Keratinocyte (primary cell): ENCODE results near the gene UBE2I. TPM values are rescaled to one million over a fixed set of nuclear protein-coding genes. Genes with fewer than 3 reads are reported as not detected.

ENCODE experiments used
- DNase-seq: peaks from one replicate; pipeline ENCODE4 v3.0.0-alpha.2; 2011; ENCODE audit warnings: low read depth, missing footprints, low spot score
- FAIRE-seq: peaks from 2 replicates; lab custom pipeline; 2011; peaks lifted over from hg19 to GRCh38; lab: Jason Lieb, UNC
- H2AFZ ChIP-seq: 2 replicates; pipeline ENCODE4 v1.6.0; 2012; ENCODE audit warnings: low read length, control low read depth, inconsistent platforms; ENCODE audit not compliant: control insufficient read depth
- H3K27ac ChIP-seq: 2 replicates; pipeline ENCODE4 v1.5.1; 2011; ENCODE audit warnings: low read length; ENCODE audit not compliant: control insufficient read depth, insufficient read depth
- H3K27me3 ChIP-seq: 3 replicates; pipeline ENCODE4 v1.6.0; 2011; ENCODE audit warnings: low read length; ENCODE audit not compliant: control insufficient read depth, insufficient read depth; ENCODE audit errors: extremely low read depth
- H3K36me3 ChIP-seq, 2 experiments: 2 replicates in 1 of 2; 3 replicates in 1 of 2; pipeline ENCODE4 v1.5.1; 2011; ENCODE audit warnings: low read length in 2 of 2, mild to moderate bottlenecking in 1 of 2; ENCODE audit not compliant: control insufficient read depth in 2 of 2, insufficient read depth in 2 of 2; ENCODE audit errors: extremely low read depth in 1 of 2
- H3K4me1 ChIP-seq: 3 replicates; pipeline ENCODE4 v1.5.1; 2011; ENCODE audit warnings: low read length; ENCODE audit not compliant: control insufficient read depth, insufficient read depth; ENCODE audit errors: extremely low read depth
- H3K4me2 ChIP-seq: 3 replicates; pipeline ENCODE4 v1.6.0; 2011; ENCODE audit warnings: low read depth, low read length; ENCODE audit not compliant: control insufficient read depth, insufficient read depth; ENCODE audit errors: extremely low read depth
- H3K4me3 ChIP-seq, 3 experiments: fragments of 200-600 bp in 1 of 3; sonication (generic) in 1 of 3; 2 replicates in 2 of 3; 3 replicates in 1 of 3; pipeline ENCODE4 v1.5.1; 2011 to 2016; ENCODE audit warnings: low read length in 3 of 3, mild to moderate bottlenecking in 3 of 3, control low read depth in 2 of 3, inconsistent platforms in 1 of 3, low read depth in 1 of 3, mixed read lengths in 1 of 3, mixed run types in 1 of 3, moderate library complexity in 1 of 3; ENCODE audit not compliant: control insufficient read depth in 2 of 3, insufficient read depth in 2 of 3; ENCODE audit errors: extremely low read depth in 1 of 3
- H3K79me2 ChIP-seq: 2 replicates; pipeline ENCODE4 v1.6.0; 2012; ENCODE audit warnings: low read length; ENCODE audit not compliant: control insufficient read depth, insufficient read depth
- H3K9ac ChIP-seq: 3 replicates; pipeline ENCODE4 v1.6.0; 2011; ENCODE audit warnings: low read length; ENCODE audit not compliant: control insufficient read depth, insufficient read depth; ENCODE audit errors: extremely low read depth
- H3K9me1 ChIP-seq: 3 replicates; pipeline ENCODE4 v1.6.0; 2011; ENCODE audit warnings: low read length; ENCODE audit not compliant: control insufficient read depth, insufficient read depth; ENCODE audit errors: extremely low read depth
- H3K9me3 ChIP-seq: 2 replicates; pipeline ENCODE4 v1.5.1; 2012; ENCODE audit warnings: low read depth, low read length; ENCODE audit not compliant: control insufficient read depth
- H4K20me1 ChIP-seq: 3 replicates; pipeline ENCODE4 v1.6.0; 2011; ENCODE audit warnings: low read length; ENCODE audit not compliant: control insufficient read depth, insufficient read depth; ENCODE audit errors: extremely low read depth
- CTCF ChIP-seq, 3 experiments: IDR thresholded peaks in 1 of 3; conservative IDR thresholded peaks in 1 of 3; optimal IDR thresholded peaks in 1 of 3; 2 replicates in 2 of 3; 3 replicates in 1 of 3; pipeline versions ENCODE3 to v1.5.1; 2011; ENCODE audit warnings: low read length in 3 of 3, mild to moderate bottlenecking in 3 of 3, moderate library complexity in 2 of 3, control low read depth in 1 of 3, inconsistent platforms in 1 of 3; ENCODE audit not compliant: insufficient read depth in 2 of 3; ENCODE audit errors: extremely low read depth in 1 of 3
- EZH2 ChIP-seq: IDR thresholded peaks from one replicate; pipeline ENCODE4 v1.6.1; 2012; ENCODE audit warnings: inconsistent platforms, mild to moderate bottlenecking, low read length, moderate library complexity
- dilution Hi-C: fragments of 300-500 bp; cut with MboI; formaldehyde crosslinking; loops from one replicate; pipeline ENCODE4 v1.7.0; 2020; ENCODE audit warnings: low sequenced_read_pairs; ENCODE audit not compliant: extremely low pct_ligation_motif_present
- polyA plus RNA-seq, 5 experiments: library from polyadenylated mRNA; depleted of rRNA in 3 of 5; stranded (reverse) in 3 of 5; stranded (forward) in 1 of 5; unstranded in 1 of 5; fragments of >200 nt; gene quantifications; 1 replicate in 1 of 5; 2 replicates in 3 of 5; 3 replicates in 1 of 5; pipeline versions ENCODE4 v1.2.1 to v1.2.3, GENCODE V29; 2011 to 2012; ENCODE audit warnings: missing spikeins in 2 of 5, low read depth in 1 of 5, low replicate concordance in 1 of 5

Gene UBE2I
- polyA plus RNA-seq, 1 donor (not counting 4 experiments of a cell fraction or from before 2014, with no cell fraction given) = 157 TPM

GRCh38 chr16:1355591-1355990, 46.2 kb downstream of the UBE2I start:
- Histone ChIP-seq H3K36me3 (peaks cover 0 to 1% of the 10 kb centered on the region in 2 experiments), H3K4me1 (peaks cover 14% of the 10 kb centered on the region), H3K4me3 (no peak overlapping the region), H3K9ac (no peak overlapping the region), H2AFZ (no peak overlapping the region), H3K9me1 (peaks cover 4% of the 10 kb centered on the region), H3K9me3 (no peaks in the 10 kb centered on the region), H3K4me2 (no peak overlapping the region), H3K79me2 (peaks cover 65% of the 10 kb centered on the region), H3K27me3 (no peaks in the 10 kb centered on the region), H3K27ac (no peak overlapping the region), H4K20me1 (no peaks in the 10 kb centered on the region)
- dilution Hi-C loops = no loop called here
- DNase-seq (no peak), FAIRE-seq (no peak)
- TF ChIP-seq CTCF (optimal IDR thresholded peaks at IDR 0.05 in 1 of 3, IDR thresholded peaks at IDR 0.05 in 1 of 3, conservative IDR thresholded peaks at IDR 0.05 in 1 of 3; ENCODE audit: extremely low read depth in 1 of 3, insufficient read depth in 2 of 3, low read length in 3 of 3) (no peak), EZH2 (no peak)

DNA sequence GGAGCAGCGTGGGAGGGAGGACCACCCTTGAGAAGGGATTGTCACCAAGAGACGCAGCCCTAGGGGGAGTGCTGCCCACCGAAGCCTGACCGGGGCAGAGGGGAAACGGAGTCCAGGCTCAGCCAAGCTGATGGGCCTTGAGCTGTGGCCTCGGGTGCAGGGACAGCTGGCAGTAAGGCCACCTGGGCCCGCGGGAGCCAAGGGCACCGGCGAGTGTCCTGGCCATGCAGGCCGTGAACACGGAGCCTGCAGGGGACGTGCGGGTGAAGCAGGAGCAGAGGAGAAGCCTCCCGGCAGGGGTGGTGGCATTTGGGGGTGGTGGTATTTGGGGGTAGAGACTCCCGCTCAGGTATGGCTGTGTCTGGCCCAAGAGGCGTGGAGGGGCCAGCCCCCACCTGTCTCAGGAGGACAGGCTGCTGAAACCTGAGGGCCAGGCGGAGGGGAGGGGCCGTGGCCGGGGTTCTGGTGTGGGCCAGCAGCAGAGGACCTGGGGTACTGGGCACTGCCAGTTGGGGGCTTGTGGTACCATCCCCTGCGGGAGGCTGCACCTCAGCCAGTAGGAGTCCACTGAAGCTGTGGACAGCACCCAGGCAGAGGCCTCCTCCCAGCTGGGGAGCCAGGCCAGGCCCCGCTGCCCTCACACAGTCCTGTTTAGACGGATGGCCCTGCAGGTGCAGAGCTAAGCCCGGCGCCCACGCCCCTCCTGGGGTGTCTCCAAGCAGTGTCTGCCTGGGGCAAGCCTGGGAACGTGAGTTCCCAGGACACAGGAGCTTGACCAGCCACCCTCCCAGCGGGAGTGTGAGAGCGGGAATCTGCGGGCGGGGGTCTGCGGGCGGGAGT, 46.8 kb downstream of the UBE2I start:
- no peak overlapping the region for H3K27ac ChIP-seq
- DNase-seq (no peak), FAIRE-seq (no peak)
- no peak overlapping the region for H2AFZ ChIP-seq
- peaks cover 61% of the 10 kb centered on the region for H3K79me2 ChIP-seq
- TF ChIP-seq EZH2 (no peak), CTCF (optimal IDR thresholded peaks at IDR 0.05 in 1 of 3, IDR thresholded peaks at IDR 0.05 in 1 of 3, conservative IDR thresholded peaks at IDR 0.05 in 1 of 3; ENCODE audit: extremely low read depth in 1 of 3, insufficient read depth in 2 of 3, low read length in 3 of 3) (no peak)
- peaks cover 4% of the 10 kb centered on the region for H3K9me1 ChIP-seq
- no peaks in the 10 kb centered on the region for H4K20me1 ChIP-seq
- no peak overlapping the region for H3K9ac ChIP-seq
- H3K4me3 ChIP-seq = no peak overlapping the region
- dilution Hi-C loops = no loop called here
- H3K36me3 ChIP-seq = peaks cover 0 to 1% of the 10 kb centered on the region in 2 experiments
- H3K4me1 ChIP-seq = peaks cover 8% of the 10 kb centered on the region
- no peaks in the 10 kb centered on the region for H3K9me3 ChIP-seq
- H3K4me2 ChIP-seq = no peak overlapping the region
- no peaks in the 10 kb centered on the region for H3K27me3 ChIP-seq
